ENCODE data around the gene USP3. TPM values are rescaled to one million over a fixed set of nuclear protein-coding genes. Genes with fewer than 3 reads are reported as not detected.

The USP3 gene
- total RNA-seq, 6 experiments from 2014 or later = 21.9 to 33.8 (median 24.8) TPM

DNA sequence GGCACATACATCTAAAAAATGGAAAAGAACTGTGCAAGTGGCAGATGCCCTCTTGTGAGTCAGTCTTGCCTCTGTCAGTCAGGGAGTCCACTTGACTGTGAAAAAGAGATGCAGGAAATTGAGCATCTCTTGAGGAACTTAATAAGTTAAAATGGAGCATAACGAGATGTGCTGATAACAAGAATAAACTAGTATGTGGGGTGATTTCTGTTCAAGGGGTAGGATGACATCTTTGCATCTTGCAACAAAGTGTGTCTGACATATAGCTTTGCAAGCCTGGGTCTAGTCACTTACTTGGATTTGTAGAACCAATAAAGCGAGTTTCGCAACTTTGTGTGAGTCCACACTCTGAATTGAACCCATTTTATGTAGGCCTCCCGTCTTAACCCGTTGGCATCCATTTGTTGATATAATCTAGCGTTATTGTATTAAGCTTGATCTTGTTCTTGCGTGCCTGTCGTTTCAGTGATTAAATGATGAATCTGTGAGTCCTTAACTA lies 2.2 kb downstream of the USP3 start:
- H3K9me3 ChIP-seq = peaks cover 0 to 2% (median 0%) of the 10 kb centered on the region in 4 donors
- TF ChIP-seq POLR2A (IDR thresholded peaks at IDR 0.05) = no peak
- TF ChIP-seq, protein P1, sequence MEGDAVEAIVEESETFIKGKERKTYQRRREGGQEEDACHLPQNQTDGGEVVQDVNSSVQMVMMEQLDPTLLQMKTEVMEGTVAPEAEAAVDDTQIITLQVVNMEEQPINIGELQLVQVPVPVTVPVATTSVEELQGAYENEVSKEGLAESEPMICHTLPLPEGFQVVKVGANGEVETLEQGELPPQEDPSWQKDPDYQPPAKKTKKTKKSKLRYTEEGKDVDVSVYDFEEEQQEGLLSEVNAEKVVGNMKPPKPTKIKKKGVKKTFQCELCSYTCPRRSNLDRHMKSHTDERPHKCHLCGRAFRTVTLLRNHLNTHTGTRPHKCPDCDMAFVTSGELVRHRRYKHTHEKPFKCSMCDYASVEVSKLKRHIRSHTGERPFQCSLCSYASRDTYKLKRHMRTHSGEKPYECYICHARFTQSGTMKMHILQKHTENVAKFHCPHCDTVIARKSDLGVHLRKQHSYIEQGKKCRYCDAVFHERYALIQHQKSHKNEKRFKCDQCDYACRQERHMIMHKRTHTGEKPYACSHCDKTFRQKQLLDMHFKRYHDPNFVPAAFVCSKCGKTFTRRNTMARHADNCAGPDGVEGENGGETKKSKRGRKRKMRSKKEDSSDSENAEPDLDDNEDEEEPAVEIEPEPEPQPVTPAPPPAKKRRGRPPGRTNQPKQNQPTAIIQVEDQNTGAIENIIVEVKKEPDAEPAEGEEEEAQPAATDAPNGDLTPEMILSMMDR (IDR thresholded peaks at IDR 0.05) = no peak
- intact Hi-C loops (cut with DNase I) = no loop called here
- ATAC-seq (no peak), DNase-seq (no peak)
- 51% methylated on average over 8 of the region's 8 CpGs for WGBS (ENCODE audit: insufficient coverage, low coverage, low lambda C conversion rate, missing lambda C conversion rate)
- H3K4me3 ChIP-seq = no peak overlapping the region
- no peaks in the 10 kb centered on the region for H3K36me3 ChIP-seq
- H3K4me1 ChIP-seq = peaks cover 3 to 62% (median 22%) of the 10 kb centered on the region in 4 donors
- no peaks in the 10 kb centered on the region for H3K27me3 ChIP-seq
- peak overlapping the region in 1 of 3 donors; percentile 100 for H3K27ac ChIP-seq

DNA sequence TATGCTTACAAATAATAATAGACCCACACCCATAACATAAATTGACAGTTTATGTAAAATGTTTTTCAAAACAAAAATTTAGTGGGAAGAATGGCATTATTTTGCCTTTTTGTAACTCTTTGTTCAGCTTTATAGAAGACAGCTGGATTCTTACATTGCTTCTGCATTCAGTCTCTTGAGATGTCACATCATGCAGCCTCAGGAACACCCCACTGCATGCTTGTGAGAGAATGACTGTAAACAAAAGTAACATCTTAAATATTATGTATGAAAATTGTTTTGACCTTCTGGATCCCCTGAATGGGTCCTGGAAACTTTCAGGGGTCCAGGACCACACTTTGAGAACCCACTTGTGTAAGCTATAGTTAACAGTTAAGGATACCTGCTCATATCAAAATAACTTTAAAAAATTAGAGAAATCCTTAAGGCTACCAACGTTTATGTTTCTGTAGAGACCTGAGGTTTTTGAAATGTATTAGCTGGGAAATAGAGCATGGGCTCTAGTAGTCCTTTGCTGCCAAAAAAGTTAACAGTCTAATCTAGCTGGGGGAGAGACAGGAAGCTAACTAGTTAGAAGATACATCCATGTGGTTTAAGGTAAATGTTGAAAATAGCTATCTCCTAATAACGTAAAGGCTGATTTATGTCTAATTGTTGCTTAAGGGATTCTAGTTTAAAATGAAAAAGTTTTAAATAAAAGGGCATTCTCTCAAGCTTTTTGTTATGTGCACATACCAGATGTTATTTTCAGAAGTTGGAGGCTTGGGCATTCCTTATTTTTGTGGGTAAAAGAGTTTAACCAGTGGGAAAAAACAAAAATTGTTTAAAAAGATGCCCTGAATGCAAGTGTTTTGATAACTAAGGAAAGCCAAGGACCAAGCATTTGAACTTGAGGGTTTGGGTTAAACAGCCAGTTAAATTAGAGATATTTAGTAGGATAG lies 3.8 kb downstream of the USP3 start:
- ATAC-seq = no peak
- TF ChIP-seq, protein P1 (IDR thresholded peaks at IDR 0.05) = no peak
- no peak for TF ChIP-seq POLR2A (IDR thresholded peaks at IDR 0.05)
- intact Hi-C loops (cut with DNase I) = no loop called here
- H3K4me1 ChIP-seq = peaks cover 0 to 54% (median 12%) of the 10 kb centered on the region in 4 donors
- no peak overlapping the region for H3K4me3 ChIP-seq
- H3K9me3 ChIP-seq = peaks cover 0 to 2% (median 0%) of the 10 kb centered on the region in 4 donors
- no peak overlapping the region for H3K27ac ChIP-seq
- WGBS (ENCODE audit: insufficient coverage, low coverage, low lambda C conversion rate, missing lambda C conversion rate) = 34% methylated on average over 2 of the region's 2 CpGs
- H3K27me3 ChIP-seq = no peaks in the 10 kb centered on the region
- no peaks in the 10 kb centered on the region for H3K36me3 ChIP-seq
- DNase-seq = no peak

DNA sequence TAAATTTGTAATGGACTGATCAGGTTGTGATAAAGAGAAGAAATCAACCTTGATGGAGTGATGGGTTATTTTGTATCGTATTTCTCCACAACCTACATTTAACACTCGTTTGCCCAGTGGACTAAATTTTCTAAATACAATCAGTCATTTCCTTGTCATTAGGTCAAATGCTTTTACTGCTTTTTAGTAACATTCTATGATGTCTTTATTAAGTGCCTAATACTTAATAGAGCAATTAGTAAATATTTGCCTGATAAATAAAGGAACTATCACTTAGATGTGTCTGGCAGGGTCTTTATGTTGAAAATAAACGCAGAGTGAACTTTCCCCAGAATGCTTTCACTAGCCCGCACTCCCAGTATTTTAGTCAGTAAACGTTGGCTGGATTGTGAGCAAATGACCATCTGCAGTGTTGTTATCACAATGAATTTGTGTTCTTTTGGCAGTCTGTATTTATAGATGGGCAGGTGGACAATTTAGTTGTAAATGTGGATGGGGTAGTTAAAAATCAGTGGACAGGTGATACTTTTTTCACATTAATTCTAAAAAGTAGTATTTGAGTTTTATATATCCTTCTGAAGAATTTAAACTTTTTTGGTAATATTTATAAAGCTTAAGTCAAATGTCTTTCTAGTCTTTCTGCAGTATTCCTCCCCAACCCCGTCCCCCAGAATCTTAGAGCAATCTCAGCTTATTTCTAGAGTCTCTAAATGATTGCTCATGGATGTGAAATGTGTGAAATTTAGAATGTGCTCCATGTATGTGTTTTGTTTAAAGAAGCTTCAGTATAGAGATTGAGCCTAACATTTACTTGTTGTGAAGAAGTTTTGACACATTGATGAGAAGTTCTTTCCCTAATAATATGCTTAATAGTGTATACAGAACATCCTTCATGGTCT lies 4.9 kb downstream of the USP3 start:
- peaks cover 0 to 2% (median 0%) of the 10 kb centered on the region in 4 donors for H3K9me3 ChIP-seq
- H3K27me3 ChIP-seq = no peaks in the 10 kb centered on the region
- no peaks in the 10 kb centered on the region for H3K36me3 ChIP-seq
- no peak for DNase-seq
- H3K4me3 ChIP-seq = no peak overlapping the region
- H3K4me1 ChIP-seq = peaks cover 0 to 56% (median 11%) of the 10 kb centered on the region in 4 donors
- intact Hi-C loops (cut with DNase I) = no loop called here
- TF ChIP-seq POLR2A (IDR thresholded peaks at IDR 0.05) = no peak
- TF ChIP-seq, protein P1 (IDR thresholded peaks at IDR 0.05) = no peak
- no peak for ATAC-seq
- no peak overlapping the region for H3K27ac ChIP-seq
- 46% methylated on average over 6 of the region's 6 CpGs for WGBS (ENCODE audit: insufficient coverage, low coverage, low lambda C conversion rate, missing lambda C conversion rate)
